Neural progenitor cell (in vitro differentiated cells): ENCODE measurements around the gene SLC39A7. TPM values are rescaled to one million over a fixed set of nuclear protein-coding genes. Genes with fewer than 3 reads are reported as not detected.

Source experiments
- DNase-seq: peaks from one replicate; pipeline ENCODE4 v3.0.0-alpha.2; 2016; ENCODE audit warnings: low spot score
- H2AFZ ChIP-seq: fragments of 200-600 bp; sonication (generic); replicated peaks from 2 replicates; pipeline ENCODE4 v1.6.1; 2016; ENCODE audit warnings: antibody characterized with exemption
- H3F3A ChIP-seq: fragments of 200-600 bp; sonication (generic); 2 replicates; pipeline ENCODE4 v1.6.1; 2016; ENCODE audit warnings: antibody characterized with exemption, low read depth
- H3K27ac ChIP-seq: fragments of 200-600 bp; sonication (generic); 2 replicates; pipeline ENCODE4 v1.5.1; 2016; ENCODE audit warnings: mild to moderate bottlenecking
- H3K27me3 ChIP-seq: fragments of 200-600 bp; sonication (generic); 2 replicates; pipeline ENCODE4 v1.6.1; 2016; ENCODE audit warnings: mild to moderate bottlenecking, moderate library complexity
- H3K36me3 ChIP-seq: fragments of 200-600 bp; sonication (generic); 2 replicates; pipeline ENCODE4 v1.5.1; 2016
- H3K4me1 ChIP-seq: fragments of 200-600 bp; sonication (generic); 2 replicates; pipeline ENCODE4 v1.6.1; 2016; ENCODE audit warnings: mixed run types
- H3K4me2 ChIP-seq: fragments of 200-600 bp; sonication (generic); 2 replicates; pipeline ENCODE4 v1.6.1; 2016
- H3K4me3 ChIP-seq: fragments of 200-600 bp; sonication (generic); 2 replicates; pipeline ENCODE4 v1.5.1; 2016
- H3K79me2 ChIP-seq: fragments of 200-600 bp; sonication (generic); 2 replicates; pipeline ENCODE4 v1.6.1; 2016; ENCODE audit warnings: low read depth
- H3K9ac ChIP-seq: fragments of 200-600 bp; sonication (generic); 2 replicates; pipeline ENCODE4 v1.6.1; 2016
- H3K9me3 ChIP-seq: fragments of 200-600 bp; sonication (generic); 2 replicates; pipeline ENCODE4 v1.5.1; 2016; ENCODE audit warnings: low read depth
- H4K20me1 ChIP-seq: fragments of 200-600 bp; sonication (generic); 2 replicates; pipeline ENCODE4 v1.6.1; 2016; ENCODE audit warnings: low read depth
- H3K27ac Mint-ChIP-seq: 3 replicates; pipeline ENCODE4 v1.8.0; 2021; ENCODE audit warnings: mixed read lengths
- H3K27me3 Mint-ChIP-seq: 2 replicates; pipeline ENCODE4 v1.8.0; 2022; ENCODE audit warnings: low read depth, mild to moderate bottlenecking, inconsistent platforms, moderate library complexity, mixed read lengths; ENCODE audit not compliant: insufficient read depth
- H3K36me3 Mint-ChIP-seq: 3 replicates; pipeline ENCODE4 v1.8.0; 2021; ENCODE audit warnings: mixed read lengths
- H3K4me1 Mint-ChIP-seq: 3 replicates; pipeline ENCODE4 v1.8.0; 2021; ENCODE audit warnings: mixed read lengths
- H3K4me3 Mint-ChIP-seq: 3 replicates; pipeline ENCODE4 v1.8.0; 2021; ENCODE audit warnings: mild to moderate bottlenecking, moderate library complexity, mixed read lengths
- H3K9me3 Mint-ChIP-seq: 3 replicates; pipeline ENCODE4 v1.8.0; 2020; ENCODE audit warnings: mixed read lengths
- CTCF ChIP-seq: fragments of 200-600 bp; sonication (generic); IDR thresholded peaks from 2 replicates; pipeline ENCODE4 v1.5.1; 2017; ENCODE audit warnings: antibody characterized with exemption, mild to moderate bottlenecking
- EZH2 ChIP-seq: fragments of 200-600 bp; sonication (generic); IDR thresholded peaks from 2 replicates; pipeline ENCODE4 v1.6.1; 2017; ENCODE audit warnings: antibody characterized with exemption, mild to moderate bottlenecking, moderate library complexity
- EZH2phosphoT487 ChIP-seq: fragments of 200-600 bp; sonication (generic); IDR thresholded peaks from 2 replicates; pipeline ENCODE4 v1.6.1; 2017; ENCODE audit warnings: antibody characterized with exemption
- total RNA-seq: library from RNA; depleted of rRNA; stranded (reverse); fragments of >200 nt; gene quantifications from 2 replicates; pipeline ENCODE4 v1.2.3, GENCODE V29; 2015; ENCODE audit warnings: low replicate concordance

Gene SLC39A7
- total RNA-seq, 1 donor from 2014 or later, result 40.8 TPM

GRCh38 chr6:33161354-33162331 is 39.0 kb upstream of the SLC39A7 start:
- peak overlapping the region; percentile 80 for H3K4me3 Mint-ChIP-seq
- no peaks in the 10 kb centered on the region for H3K79me2 ChIP-seq
- H3K9me3 ChIP-seq, result no peaks in the 10 kb centered on the region
- H3K4me2 ChIP-seq, result peak overlapping the region; percentile 87
- H3K4me1 ChIP-seq, result no peaks in the 10 kb centered on the region
- H3K9ac ChIP-seq, result no peak overlapping the region
- TF ChIP-seq EZH2 (peak; percentile 54), EZH2phosphoT487 (no peak), CTCF (peak; percentile 87)
- peaks cover 16% of the 10 kb centered on the region for H3K4me1 Mint-ChIP-seq
- H3K27ac Mint-ChIP-seq, result peak overlapping the region; percentile 82
- H3K36me3 Mint-ChIP-seq, result no peaks in the 10 kb centered on the region
- peak overlapping the region; percentile 96 for H2AFZ ChIP-seq
- H3K27ac ChIP-seq, result no peak overlapping the region
- no peaks in the 10 kb centered on the region for H3K9me3 Mint-ChIP-seq
- H3K27me3 ChIP-seq, result peaks cover 18% of the 10 kb centered on the region
- H4K20me1 ChIP-seq, result no peaks in the 10 kb centered on the region
- peaks cover 16% of the 10 kb centered on the region for H3K27me3 Mint-ChIP-seq
- DNase-seq, result peak; percentile 80
- peak overlapping the region; percentile 57 for H3K4me3 ChIP-seq
- H3F3A ChIP-seq, result no peaks in the 10 kb centered on the region
- no peaks in the 10 kb centered on the region for H3K36me3 ChIP-seq

- Histone ChIP-seq H4K20me1 (no peaks in the 10 kb centered on the region), H3K36me3 (no peaks in the 10 kb centered on the region), H3K4me3 (no peak overlapping the region), H2AFZ (no peak overlapping the region), H3K4me1 (no peaks in the 10 kb centered on the region), H3K4me2 (no peak overlapping the region), H3K27ac (no peak overlapping the region), H3K79me2 (no peaks in the 10 kb centered on the region), H3K9me3 (no peaks in the 10 kb centered on the region), H3K9ac (no peak overlapping the region), H3F3A (no peaks in the 10 kb centered on the region), H3K27me3 (peaks cover 18% of the 10 kb centered on the region)
- TF ChIP-seq EZH2 (no peak), EZH2phosphoT487 (no peak), CTCF (no peak)
- H3K27ac Mint-ChIP-seq, result no peak overlapping the region
- no peaks in the 10 kb centered on the region for H3K36me3 Mint-ChIP-seq
- H3K4me3 Mint-ChIP-seq, result no peak overlapping the region
- H3K27me3 Mint-ChIP-seq, result peaks cover 16% of the 10 kb centered on the region
- H3K9me3 Mint-ChIP-seq, result no peaks in the 10 kb centered on the region
- H3K4me1 Mint-ChIP-seq, result peaks cover 16% of the 10 kb centered on the region
- no peak for DNase-seq
These were observed 37.1 kb upstream of the SLC39A7 start for GRCh38 chr6:33163540-33163939.

GRCh38 chr6:33164176-33164575 is 36.5 kb upstream of the SLC39A7 start:
- no peak overlapping the region for H2AFZ ChIP-seq
- H3K79me2 ChIP-seq, result no peaks in the 10 kb centered on the region
- no peak overlapping the region for H3K4me2 ChIP-seq
- Mint-ChIP-seq H3K27me3 (peaks cover 12% of the 10 kb centered on the region), H3K36me3 (no peaks in the 10 kb centered on the region), H3K9me3 (no peaks in the 10 kb centered on the region), H3K27ac (no peak overlapping the region), H3K4me3 (no peak overlapping the region), H3K4me1 (peaks cover 16% of the 10 kb centered on the region)
- no peak overlapping the region for H3K27ac ChIP-seq
- no peak overlapping the region for H3K9ac ChIP-seq
- no peak overlapping the region for H3K4me3 ChIP-seq
- no peak for DNase-seq
- no peak for TF ChIP-seq EZH2phosphoT487
- TF ChIP-seq CTCF, result no peak
- TF ChIP-seq EZH2, result no peak
- H3K4me1 ChIP-seq, result no peaks in the 10 kb centered on the region
- no peaks in the 10 kb centered on the region for H3K36me3 ChIP-seq
- no peaks in the 10 kb centered on the region for H3K9me3 ChIP-seq
- H4K20me1 ChIP-seq, result no peaks in the 10 kb centered on the region
- H3F3A ChIP-seq, result no peaks in the 10 kb centered on the region
- H3K27me3 ChIP-seq, result peaks cover 18% of the 10 kb centered on the region
